Skin epidermis (tissue), 12 donors: ENCODE results near the gene BTBD6.

Source experiments
- H3K27ac ChIP-seq, 21 experiments: fragments of 200-600 bp; sonication (generic) in 11 of 21; one replicate each; pipeline ENCODE4 v1.5.0; 2020; ENCODE audit warnings: mild to moderate bottlenecking in 3 of 21, inconsistent platforms in 2 of 21, moderate library complexity in 2 of 21
- H3K4me3 ChIP-seq, 7 experiments: fragments of 200-600 bp; sonication (generic) in 2 of 7; one replicate each; pipeline ENCODE4 v1.5.0; 2020; ENCODE audit warnings: inconsistent platforms in 2 of 7, mild to moderate bottlenecking in 2 of 7, moderate library complexity in 1 of 7

BTBD6 gene

DNA sequence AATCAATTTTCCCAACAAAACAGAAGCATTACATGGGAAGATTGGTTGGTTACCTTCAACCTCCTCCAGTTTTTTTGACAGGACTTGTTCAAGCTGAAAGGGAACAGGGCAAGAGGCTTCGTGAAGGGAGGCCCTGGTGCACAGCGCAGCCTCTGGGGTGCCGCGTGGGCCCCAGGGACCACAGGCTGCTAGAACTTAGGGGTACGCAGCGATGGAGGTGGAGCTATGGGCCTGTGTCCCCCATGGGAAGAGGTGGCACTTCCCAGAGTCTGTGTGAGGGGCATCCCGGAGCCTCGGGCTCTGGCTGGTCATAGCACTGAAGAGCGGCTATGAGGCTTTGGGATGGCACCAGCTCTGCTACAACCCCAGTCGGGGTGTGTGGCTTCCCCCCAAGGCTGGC, 22.1 kb upstream of the BTBD6 start:
- Histone ChIP-seq H3K4me3 (no peak overlapping the region), H3K27ac (no peak overlapping the region)

DNA sequence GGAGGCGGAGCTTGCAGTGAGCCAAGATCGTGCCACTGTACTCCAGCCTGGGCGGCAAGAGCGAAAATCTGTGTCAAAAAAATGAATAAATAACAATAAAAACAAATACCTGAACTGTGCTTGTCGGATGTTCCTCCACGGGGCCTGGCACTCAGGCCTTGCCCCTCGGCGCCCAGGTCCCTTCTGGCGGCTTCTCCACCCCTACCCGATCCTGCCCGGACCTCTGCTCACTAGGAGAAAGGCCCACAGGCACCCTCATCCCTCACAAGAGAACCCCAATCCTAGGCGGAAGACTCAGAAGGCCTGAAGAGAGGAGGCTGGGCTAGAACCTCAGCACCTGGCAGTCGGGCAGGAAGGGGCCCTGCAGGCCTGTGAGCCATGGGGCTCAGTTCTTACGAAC, 21.0 kb upstream of the BTBD6 start:
- no peak overlapping the region for H3K27ac ChIP-seq
- H3K4me3 ChIP-seq, result no peak overlapping the region

DNA sequence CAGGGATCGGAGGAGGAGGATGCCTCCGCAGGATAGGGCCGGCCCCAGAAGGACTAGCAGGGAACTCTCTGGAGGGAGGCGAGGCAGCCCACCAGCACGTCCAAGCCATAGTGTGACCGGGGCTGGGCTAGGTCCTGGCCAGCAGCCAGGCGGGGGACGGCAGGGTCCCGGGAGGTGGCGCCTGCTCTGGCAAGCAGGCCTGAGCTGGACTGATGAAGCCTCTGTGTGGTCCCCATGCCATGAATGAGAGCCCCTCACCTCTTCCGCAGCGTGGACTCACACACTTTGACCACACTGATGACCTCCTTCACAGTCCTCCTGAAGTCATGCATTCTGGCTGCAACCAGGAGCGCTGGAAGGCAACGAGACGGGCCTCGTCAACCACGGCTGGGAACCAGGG, 19.8 kb upstream of the BTBD6 start:
- no peak overlapping the region for H3K27ac ChIP-seq

DNA sequence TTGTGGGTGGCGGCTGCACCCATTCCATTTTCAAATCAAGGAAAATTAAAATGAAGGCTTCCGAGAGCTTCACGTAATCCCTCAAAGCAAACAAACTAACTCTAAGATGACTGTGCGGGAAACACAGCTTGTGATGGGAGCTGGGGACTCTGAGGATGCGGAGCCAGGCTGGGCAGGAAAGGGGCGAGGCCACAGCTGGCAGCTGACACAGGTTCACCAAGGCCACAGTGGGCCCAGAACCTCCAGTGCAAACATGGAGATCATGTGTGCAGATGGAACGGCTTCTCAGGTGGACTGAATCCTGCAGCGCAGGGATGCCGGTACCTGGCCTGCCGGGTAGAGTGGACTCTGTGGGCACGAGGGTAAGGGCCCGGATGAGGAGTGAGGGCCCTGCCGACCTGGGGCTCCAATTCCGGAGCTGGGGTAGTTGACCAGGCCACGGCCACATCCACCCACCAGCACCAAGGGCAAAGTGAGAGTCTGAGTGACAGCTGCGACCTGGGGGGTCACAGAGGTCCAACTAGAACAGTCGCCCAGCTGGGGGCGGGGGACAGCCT, 19.2 kb upstream of the BTBD6 start:
- H3K27ac ChIP-seq, result no peak overlapping the region
- H3K4me3 ChIP-seq, result no peak overlapping the region

More for the DNA sequence above, 19.8 kb upstream of the BTBD6 start:
- H3K4me3 ChIP-seq, result no peak overlapping the region

DNA sequence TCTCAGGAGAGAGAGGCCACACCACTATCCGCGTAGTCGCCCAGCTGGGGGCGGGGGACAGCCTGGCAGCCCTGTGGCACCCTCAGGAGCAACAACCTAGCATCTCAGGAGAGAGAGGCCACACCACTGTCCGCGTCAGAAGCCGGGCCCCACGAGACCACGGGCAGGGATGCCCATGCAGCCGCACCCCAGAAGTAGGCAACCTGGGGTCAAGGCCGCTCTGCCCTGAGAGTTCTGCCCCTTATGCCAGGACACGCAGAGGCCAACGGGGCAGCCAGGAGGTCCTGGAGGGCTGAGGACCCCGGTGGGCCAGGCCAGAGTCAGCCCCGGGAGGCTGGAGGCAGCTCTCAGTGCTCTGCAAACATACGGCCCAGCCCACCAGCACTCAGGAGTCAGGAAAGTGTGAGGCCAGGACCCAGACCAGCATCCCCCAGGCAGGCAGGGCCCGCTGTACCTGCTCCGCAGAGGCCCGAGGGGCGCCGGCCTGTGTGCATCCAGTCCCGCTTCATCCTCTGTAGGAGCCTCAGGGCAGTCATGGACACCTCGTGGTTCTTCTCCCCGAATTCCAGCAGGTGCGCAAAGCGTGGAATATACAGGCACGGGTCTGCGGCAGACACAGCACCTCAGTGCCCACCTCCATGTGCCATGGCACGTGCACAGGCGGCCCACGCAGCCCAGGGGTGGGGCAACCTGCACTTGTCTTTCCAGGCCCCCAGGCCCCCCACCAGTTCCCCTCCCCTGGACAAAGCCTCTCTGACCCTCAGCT, 7.3 kb upstream of the BTBD6 start:
- Histone ChIP-seq H3K4me3 (no peak overlapping the region), H3K27ac (no peak overlapping the region)

DNA sequence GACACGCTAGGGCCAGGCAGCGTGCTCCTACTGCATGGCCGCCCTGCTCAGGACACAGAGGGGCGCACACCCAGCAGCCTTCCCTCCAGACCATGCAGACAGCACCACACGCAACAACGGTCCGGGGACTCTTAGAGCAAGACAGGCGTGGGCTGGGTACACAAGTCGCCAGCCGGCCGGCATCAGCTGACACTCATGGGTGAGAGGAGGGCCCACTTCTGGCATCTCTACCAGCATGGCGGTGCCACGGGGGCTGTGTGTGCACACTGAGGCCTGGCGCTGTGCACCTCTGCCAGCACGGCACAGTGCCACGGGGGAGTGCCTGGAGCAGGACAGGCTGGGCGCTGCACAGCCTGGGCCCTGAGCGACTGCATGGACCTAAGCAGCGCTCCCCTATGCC, 6.7 kb upstream of the BTBD6 start:
- Histone ChIP-seq H3K27ac (no peak overlapping the region), H3K4me3 (no peak overlapping the region)

DNA sequence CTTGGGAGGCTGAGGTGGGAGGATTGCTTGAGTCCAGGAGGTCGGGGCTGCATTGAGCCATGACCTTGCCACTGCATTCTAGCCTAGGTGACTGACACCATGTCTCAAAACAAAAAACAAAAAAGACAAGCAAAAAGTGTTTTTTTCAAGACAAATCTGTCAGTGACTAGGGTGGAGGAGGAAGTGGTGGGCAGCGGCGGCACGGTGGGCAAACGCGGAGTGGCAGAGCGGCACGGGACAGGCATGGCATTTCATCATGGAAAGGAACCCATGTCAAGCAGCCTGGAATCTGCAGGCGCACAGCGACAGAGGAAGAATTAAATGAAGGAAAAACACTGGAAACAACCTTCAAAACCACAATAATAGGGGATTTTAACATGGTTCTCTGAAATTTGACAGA, 4.0 kb upstream of the BTBD6 start:
- H3K27ac ChIP-seq, result no peak overlapping the region
- H3K4me3 ChIP-seq, result no peak overlapping the region

DNA sequence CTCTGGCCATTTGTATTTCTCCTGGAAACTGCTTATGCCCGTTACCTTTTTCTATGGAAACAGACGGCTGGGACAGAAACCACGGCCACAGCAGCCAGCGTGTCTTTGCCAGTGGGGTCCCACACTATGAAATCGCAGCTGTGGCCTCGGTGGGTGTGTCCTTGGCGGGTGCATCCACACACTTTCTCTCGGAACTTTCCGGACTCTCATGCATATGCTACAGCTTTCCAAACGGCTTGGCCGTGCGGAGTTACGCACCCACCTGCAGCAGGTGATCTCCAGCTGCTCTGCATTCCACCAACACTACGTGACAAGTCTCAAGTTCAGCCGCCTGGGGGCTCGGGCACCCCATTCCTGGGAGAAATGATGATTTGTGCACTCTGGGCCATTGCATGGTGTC, 1.3 kb upstream of the BTBD6 start:
- Histone ChIP-seq H3K27ac (no peak overlapping the region), H3K4me3 (no peak overlapping the region)

DNA sequence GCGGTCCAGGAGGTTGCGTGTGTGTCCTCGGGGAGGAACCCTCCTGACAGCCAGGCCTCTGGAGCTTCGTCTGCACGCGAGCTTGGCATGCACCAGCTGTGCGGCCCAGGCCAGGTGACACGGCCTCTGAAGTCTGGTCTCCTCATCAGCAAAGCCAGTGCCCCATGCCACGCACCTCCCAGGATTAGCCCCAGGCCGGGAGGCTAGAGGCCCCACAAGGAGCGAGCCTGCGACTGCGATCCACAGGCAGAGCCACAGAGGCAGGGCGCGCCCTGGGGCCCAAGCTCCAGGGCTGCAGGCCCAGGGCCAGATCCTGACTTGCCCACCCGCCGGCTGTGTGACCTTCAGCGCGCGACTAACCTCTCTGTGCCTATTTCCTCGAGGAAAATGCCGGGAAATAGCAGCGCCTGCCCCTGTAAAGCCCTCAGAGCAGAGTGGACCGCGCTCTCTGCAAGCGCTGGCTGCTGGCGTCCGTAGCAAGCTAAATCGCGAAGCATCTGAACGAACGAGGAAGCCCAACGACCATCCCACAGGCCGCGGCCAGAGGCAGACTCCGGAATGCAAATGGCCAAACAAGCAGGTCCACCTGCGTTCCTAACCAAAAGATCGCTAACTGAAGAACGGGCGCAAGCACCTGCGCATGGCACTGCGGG, 492 bp upstream of the BTBD6 start:
- peak overlapping the region in 19 of 21 experiments; percentile 4 to 94 (median 70) for H3K27ac ChIP-seq
- H3K4me3 ChIP-seq, result peak overlapping the region; percentile 37 to 60 (median 52)

DNA sequence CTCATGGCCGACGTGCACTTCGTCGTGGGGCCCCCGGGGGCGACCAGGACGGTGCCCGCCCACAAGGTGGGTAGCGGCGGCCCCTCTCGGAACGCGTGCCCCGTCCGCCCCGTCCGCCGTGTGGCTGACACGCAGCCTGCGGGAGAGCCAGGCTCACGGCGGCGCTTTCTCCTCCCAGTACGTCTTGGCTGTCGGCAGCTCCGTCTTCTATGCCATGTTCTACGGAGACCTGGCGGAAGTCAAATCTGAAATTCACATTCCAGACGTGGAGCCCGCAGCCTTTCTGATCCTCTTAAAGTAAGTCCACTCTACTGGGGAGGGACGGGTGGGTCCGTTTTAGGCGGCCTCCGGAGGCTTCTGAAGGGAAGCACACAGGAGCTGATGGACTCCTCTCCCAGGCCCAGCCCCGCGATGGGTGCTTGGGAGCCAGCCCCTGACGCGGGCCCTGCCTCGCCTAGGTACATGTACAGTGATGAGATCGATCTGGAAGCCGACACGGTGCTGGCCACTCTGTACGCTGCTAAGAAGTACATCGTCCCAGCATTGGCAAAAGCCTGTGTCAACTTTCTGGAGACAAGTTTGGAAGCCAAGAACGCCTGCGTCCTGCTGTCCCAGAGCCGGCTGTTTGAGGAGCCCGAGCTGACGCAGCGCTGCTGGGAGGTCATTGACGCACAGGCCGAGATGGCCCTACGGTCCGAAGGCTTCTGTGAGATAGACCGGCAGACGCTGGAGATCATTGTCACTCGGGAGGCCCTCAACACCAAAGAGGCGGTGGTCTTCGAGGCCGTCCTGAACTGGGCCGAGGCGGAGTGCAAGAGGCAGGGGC, 1.1 kb downstream of the BTBD6 start:
- peak overlapping the region in 20 of 21 experiments; percentile 35 to 97 (median 80) for H3K27ac ChIP-seq
- peak overlapping the region; percentile 37 to 60 (median 54) for H3K4me3 ChIP-seq

DNA sequence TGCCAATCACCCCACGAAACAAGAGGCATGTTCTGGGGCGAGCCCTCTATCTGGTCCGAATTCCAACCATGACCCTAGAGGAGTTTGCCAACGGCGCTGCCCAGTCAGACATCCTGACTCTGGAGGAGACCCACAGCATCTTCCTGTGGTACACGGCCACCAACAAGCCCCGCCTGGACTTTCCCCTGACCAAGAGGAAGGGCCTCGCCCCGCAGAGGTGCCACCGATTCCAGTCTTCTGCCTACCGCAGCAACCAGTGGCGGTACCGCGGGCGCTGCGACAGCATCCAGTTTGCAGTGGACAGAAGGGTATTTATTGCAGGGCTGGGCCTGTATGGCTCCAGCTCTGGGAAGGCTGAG, 1.7 kb downstream of the BTBD6 start:
- Histone ChIP-seq H3K27ac (no peak overlapping the region), H3K4me3 (no peak overlapping the region)

DNA sequence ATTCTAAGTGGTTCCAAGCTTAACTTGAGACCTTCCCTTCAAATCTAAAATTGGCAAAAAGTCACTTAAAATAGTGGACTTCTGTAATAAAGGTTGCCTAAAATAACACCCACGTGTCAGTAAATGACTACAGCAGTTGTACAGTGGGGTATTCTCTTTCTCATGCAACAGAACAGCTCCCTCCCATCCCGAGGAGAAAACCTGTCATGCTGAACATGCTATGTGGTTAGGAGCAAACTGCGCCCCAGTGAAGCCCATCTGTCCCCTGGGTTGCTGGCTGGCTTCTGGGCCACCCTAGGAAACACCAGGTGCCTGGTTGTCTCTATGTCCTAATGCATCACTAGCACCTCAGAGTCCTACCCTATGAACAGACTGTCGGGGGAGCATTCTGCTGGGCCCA, 2.7 kb downstream of the BTBD6 start:
- Histone ChIP-seq H3K27ac (no peak overlapping the region), H3K4me3 (no peak overlapping the region)

DNA sequence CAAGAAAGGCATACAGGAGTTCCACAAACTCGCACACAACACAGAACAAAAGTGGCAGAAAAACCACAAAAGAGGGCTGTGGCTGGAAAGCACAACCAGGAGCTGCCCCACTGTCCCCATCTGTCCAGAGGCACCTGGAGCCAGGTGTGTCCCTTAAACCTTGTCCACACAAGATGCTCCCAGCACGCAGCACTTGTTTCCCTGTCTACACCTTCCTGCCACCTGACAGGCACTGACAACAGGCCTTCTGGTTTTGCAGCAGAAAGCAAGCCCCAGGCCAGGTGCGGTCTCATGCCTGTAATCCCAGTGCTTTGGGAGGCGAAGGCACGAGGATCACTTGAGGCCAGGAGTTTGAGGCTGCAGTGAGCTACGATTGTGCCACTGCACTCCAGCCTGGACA, 3.6 kb downstream of the BTBD6 start:
- Histone ChIP-seq H3K4me3 (no peak overlapping the region), H3K27ac (no peak overlapping the region)

DNA sequence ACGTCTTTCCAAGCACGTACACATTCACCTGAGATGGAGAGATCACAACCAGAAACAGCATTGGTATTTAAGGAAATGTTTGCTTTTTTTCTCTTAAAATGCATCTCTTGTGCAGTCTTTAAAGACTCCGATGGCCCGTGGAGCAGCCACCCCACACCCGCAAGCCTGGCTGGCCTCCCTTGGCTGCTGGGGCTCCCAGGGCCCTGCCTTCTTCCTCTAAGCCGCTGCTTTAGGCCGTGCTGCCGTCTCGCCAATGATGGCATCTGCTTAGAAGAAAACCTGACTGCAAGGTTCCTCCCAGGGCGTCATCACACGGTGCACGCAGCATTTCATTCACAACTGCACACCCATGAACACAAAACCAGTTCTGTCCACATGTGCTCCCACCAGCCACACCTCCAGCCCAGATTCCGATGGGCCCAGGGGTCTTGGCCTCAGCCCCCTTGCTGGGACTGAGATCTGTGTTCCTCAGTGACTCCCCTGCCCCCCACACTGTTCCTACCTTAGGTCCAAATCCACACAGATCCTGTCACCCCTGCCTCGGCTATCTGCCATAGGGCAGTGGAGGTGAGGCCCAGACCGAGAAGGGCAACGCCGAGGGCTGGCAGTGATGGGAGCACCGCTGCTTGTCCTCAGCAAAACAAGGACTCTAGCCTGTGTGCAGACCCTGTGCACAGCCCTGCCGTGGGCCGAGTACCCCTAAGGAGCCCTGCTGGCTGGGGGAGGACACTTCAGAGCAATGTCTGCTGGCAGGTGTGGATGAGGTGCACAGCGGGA, 4.4 kb downstream of the BTBD6 start:
- no peak overlapping the region for H3K4me3 ChIP-seq
- no peak overlapping the region for H3K27ac ChIP-seq

DNA sequence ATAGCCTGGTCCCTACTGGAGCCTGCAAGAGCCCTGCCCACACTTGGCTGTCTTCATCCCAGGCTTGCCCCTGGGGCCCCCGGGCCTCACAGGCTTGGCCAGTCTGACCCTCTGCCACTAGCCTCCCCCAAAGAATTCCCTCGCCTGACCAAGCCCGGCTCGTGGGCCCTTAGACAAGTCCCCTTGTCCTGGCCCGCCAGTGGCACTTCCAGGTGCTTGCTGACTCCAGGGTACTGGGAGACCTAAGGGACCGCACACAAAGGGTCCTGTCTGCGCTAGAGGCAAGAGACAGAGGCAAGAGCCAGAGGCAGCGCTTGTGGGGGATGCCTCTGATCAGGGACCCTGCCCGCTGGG, 5.0 kb downstream of the BTBD6 start:
- no peak overlapping the region for H3K4me3 ChIP-seq
- H3K27ac ChIP-seq, result no peak overlapping the region

DNA sequence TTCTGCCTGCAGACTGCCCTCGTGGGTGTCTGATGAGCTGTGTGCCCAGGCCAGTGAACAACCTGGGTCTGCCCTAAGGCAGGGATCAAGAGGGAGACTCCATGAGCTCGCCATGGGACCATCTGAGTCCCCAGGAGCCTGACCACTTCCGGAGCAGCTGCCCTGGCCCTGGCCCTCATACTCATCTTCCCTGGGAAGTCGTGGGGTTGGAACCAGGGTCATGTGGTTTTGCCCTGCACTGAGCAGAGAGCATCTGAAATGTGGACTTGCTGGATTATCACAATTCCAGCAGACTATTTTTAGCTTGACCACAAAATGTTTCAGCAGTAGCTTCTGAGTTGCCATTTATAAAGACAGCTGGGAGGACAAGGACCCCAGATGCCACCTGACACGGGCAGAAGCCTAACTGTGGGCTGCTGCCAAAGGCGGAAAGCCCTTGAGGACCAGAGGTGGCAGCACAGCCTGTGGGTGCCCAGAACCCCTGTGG, 6.7 kb downstream of the BTBD6 start:
- peak overlapping the region in 1 of 21 experiments; percentile 2 for H3K27ac ChIP-seq
- H3K4me3 ChIP-seq, result no peak overlapping the region

DNA sequence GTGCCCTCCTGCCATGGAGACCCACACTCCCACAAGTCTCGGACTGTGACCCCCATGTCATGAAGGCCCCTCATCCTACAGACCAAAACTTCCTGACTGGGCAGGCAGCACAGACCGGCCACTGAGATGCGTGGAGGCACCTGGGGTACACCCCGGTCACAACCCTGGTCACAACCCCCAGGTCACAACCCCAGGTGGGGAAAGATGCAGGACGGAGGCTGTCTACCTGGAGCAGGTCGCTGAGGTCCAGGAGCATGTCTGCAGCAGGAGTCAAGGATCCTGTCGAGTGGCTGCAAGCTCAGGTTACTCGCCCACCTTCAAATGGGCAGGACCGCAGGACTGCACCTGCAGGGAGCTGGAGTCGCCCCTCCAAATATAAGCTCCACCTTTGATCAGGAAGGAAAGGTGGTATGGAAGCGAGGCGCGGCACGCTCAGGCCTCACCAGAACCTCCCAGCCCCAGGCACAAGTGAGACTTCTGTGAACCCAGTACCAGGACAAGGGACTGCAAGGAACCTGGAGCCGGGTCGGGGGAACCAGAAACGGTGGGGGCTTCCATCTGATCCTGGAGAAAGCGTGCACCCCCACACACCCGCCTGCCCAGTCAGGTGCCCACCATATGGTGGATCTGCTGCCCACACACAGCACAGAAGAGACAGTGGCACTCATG, 8.1 kb downstream of the BTBD6 start:
- H3K27ac ChIP-seq, result no peak overlapping the region
- no peak overlapping the region for H3K4me3 ChIP-seq

DNA sequence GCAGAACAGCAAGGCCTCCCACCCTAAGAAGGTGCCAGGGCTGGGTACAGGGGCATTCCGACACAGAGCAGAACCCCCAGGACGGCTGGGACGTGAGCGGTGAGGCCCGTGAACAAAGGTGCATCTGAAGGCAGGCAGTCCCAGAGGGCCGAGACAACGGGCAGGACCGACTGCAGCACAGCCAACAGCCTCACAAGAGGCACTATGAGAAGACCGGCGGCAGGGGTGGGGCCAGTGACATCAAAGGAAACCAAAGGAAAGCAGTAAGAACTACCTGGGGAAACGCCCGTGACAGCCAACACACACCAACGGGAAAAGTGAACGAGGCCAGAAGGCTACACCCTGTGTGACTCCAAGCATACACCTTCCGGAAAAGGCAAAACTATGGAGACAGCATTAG, 9.1 kb downstream of the BTBD6 start:
- Histone ChIP-seq H3K4me3 (no peak overlapping the region), H3K27ac (no peak overlapping the region)

DNA sequence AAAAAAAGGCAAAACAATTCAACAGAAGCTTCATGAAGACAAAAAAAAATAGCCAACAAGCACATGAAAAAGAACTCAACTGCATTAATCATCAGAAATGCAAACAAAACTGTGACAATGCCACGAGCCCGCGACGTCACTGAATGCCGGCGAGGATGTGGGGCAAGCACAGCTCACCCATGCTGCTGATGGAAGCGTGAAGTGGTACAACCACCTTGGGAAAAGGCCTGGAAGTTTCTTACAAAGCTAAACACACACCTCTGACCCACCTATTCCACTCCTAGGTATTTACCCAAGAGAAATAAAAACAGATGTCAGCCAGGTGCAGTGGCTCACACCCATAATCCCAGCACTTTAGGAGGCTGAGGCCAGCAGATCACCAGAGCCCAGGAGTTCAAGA, 10.5 kb downstream of the BTBD6 start:
- Histone ChIP-seq H3K4me3 (no peak overlapping the region), H3K27ac (no peak overlapping the region)
